Stomach (tissue), 9 donors: ENCODE data around the gene MUSK. TPM values are rescaled to one million over a fixed set of nuclear protein-coding genes. Genes with fewer than 3 reads are reported as not detected.
"Not testable (repeated sequence)": the region's sequence is repeated elsewhere in the genome, so short reads cannot be mapped to it uniquely, and the experiment has no call there.

Experiments
- DNase-seq, 2 donors: peaks; one replicate each; pipeline versions ENCODE4 v3.0.0 to v3.0.0-alpha.2; 2013 to 2019
- H3K27ac ChIP-seq, 5 donors: fragments of 200-600 bp in 4 of 5; sonication (generic) in 4 of 5; one replicate each; pipeline ENCODE4 v1.5.1; 2013 to 2019; ENCODE audit warnings: mild to moderate bottlenecking in 1 of 5, moderate library complexity in 1 of 5
- H3K27me3 ChIP-seq, 3 donors: fragments of 200-600 bp; sonication (generic); one replicate each; pipeline ENCODE4 v1.5.1; 2017 to 2019; ENCODE audit warnings: mixed run types in 1 of 3
- H3K36me3 ChIP-seq, 4 donors: fragments of 200-600 bp; sonication (generic); 1 replicate in 3 of 4; 2 replicates in 1 of 4; pipeline ENCODE4 v1.5.1; 2016 to 2019
- H3K4me1 ChIP-seq, 4 donors: fragments of 200-600 bp; sonication (generic); one replicate each; pipeline ENCODE4 v1.5.1; 2016 to 2019
- H3K4me3 ChIP-seq, 4 donors: fragments of 200-600 bp; sonication (generic) in 3 of 4; one replicate each; pipeline ENCODE4 v1.5.1; 2016 to 2019; ENCODE audit warnings: mild to moderate bottlenecking in 1 of 4
- H3K9me3 ChIP-seq, 4 donors: fragments of 200-600 bp; sonication (generic); one replicate each; pipeline ENCODE4 v1.5.1; 2016 to 2019
- EP300 ChIP-seq: sonication (generic); formaldehyde crosslinking; IDR thresholded peaks from one replicate; pipeline ENCODE4 v1.6.1; 2017; ENCODE audit warnings: antibody characterized with exemption
- POLR2A ChIP-seq, 4 donors: fragments of 450-650 bp; IDR thresholded peaks; one replicate each; pipeline ENCODE4 v1.6.1; 2016; ENCODE audit warnings: antibody characterized with exemption in 4 of 4, control low read depth in 2 of 4, mild to moderate bottlenecking in 1 of 4, moderate library complexity in 1 of 4
- POLR2AphosphoS5 ChIP-seq, 3 donors: sonication (generic); formaldehyde crosslinking; IDR thresholded peaks; one replicate each; pipeline ENCODE4 v1.6.1; 2016; ENCODE audit warnings: antibody characterized with exemption in 3 of 3
- WGBS, 5 donors: extraction: QIAGEN DNeasy Blood & Tissue Kit in 3 of 5; methylation state at CpG; one replicate each; pipeline versions ENCODE4 v1.1.5 to v1.1.7; 2013 to 2018; 5-methylcytosine and 5-hydroxymethylcytosine counted together
- intact Hi-C: fragments of 100-400 bp; cut with DNase I; formaldehyde crosslinking; loops from one replicate; pipeline ENCODE4 v1.15.1; 2023; ENCODE audit warnings: low total_unique reads
- polyA plus RNA-seq, 3 donors: library from polyadenylated mRNA; stranded (reverse); fragments of 200-250 nt; gene quantifications; one replicate each; pipeline ENCODE4 v1.2.3, GENCODE V29; 2013
- total RNA-seq, 5 donors: library from RNA; depleted of rRNA; stranded (reverse); fragments of >200 nt; gene quantifications; one replicate each; pipeline versions ENCODE4 v1.1.0 to v1.2.3, GENCODE V29; 2014 to 2016
- TF ChIP-seq, protein P1 (sequence below), 7 experiments: fragments of 450-650 bp in 4 of 7; fragments of 200-600 bp in 3 of 7; sonication (generic) in 3 of 7; IDR thresholded peaks; one replicate each; pipeline ENCODE4 v1.5.1; 2016 to 2019; ENCODE audit warnings: antibody characterized with exemption in 7 of 7, control low read depth in 2 of 7, mild to moderate bottlenecking in 1 of 7
- donor health status: healthy with polysubstance abuse.
- donor health status: Bipolar disorder and iron deficiency.
- donor health status: healthy.

Gene MUSK
- total and polyA plus RNA-seq, 8 donors, result 0.23 to 20.4 (median 3.0) TPM

DNA sequence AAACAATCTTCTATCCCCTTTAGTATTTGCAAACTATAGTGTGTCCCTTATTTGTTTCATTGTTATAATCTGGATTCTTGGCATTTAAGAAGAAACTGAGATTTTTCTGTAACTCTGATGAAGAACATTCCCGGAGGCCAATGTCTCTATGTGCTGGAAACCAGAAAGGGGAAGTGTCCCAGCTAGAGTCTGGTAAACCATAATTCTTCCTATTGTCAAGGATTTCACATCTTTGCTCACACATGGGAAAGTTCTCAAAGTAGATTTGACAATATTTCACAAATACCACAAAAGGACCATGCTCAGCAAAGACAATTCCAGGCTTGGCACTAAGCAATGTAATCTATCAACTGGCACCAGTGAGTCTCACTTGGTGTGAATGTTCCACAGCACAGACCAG is 146.8 kb downstream of the MUSK start:
- no peak overlapping the region for H3K27ac ChIP-seq
- H3K9me3 ChIP-seq, result no peaks in the 10 kb centered on the region
- H3K4me1 ChIP-seq, result no peaks in the 10 kb centered on the region
- DNase-seq, result no peak
- H3K4me3 ChIP-seq, result no peak overlapping the region
- no peaks in the 10 kb centered on the region for H3K36me3 ChIP-seq
- intact Hi-C loops, result no loop called here
- TF ChIP-seq POLR2AphosphoS5 (IDR thresholded peaks at IDR 0.05) (no peak), POLR2A (IDR thresholded peaks at IDR 0.05) (no peak), EP300 (no peak)
- TF ChIP-seq, protein P1, sequence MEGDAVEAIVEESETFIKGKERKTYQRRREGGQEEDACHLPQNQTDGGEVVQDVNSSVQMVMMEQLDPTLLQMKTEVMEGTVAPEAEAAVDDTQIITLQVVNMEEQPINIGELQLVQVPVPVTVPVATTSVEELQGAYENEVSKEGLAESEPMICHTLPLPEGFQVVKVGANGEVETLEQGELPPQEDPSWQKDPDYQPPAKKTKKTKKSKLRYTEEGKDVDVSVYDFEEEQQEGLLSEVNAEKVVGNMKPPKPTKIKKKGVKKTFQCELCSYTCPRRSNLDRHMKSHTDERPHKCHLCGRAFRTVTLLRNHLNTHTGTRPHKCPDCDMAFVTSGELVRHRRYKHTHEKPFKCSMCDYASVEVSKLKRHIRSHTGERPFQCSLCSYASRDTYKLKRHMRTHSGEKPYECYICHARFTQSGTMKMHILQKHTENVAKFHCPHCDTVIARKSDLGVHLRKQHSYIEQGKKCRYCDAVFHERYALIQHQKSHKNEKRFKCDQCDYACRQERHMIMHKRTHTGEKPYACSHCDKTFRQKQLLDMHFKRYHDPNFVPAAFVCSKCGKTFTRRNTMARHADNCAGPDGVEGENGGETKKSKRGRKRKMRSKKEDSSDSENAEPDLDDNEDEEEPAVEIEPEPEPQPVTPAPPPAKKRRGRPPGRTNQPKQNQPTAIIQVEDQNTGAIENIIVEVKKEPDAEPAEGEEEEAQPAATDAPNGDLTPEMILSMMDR (IDR thresholded peaks at IDR 0.05), result no peak
- no peaks in the 10 kb centered on the region for H3K27me3 ChIP-seq
- 78 to 92% (median 80%) methylated on average over 1 of the region's 1 CpG for WGBS, 5 donors

DNA sequence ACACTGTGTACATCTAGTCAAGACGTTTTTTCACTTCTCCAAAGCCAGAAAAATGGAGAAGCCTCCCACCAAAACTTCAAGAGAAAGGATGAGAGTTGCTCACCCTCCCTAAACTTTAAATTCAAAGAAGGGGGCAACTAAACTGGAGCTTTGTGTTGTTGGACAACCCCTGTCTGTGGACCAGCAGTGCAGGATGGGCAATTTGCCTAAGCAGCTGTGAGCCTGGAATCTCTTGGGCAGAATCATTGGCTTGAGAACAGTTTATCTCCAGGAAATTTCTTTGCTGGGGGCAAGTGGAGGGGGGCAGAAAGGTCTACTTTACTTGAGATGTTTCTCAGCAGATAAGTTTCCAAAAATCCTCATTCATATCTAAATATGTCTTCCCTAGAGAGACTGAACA is 151.8 kb downstream of the MUSK start:
- no peak for TF ChIP-seq POLR2AphosphoS5 (IDR thresholded peaks at IDR 0.05)
- TF ChIP-seq EP300, result no peak
- TF ChIP-seq, protein P1 (IDR thresholded peaks at IDR 0.05), result no peak
- no peak for TF ChIP-seq POLR2A (IDR thresholded peaks at IDR 0.05)

GRCh38 chr9:110821064-110821463 is 152.5 kb downstream of the MUSK start:
- no peak overlapping the region for H3K27ac ChIP-seq
- intact Hi-C loops, result no loop called here
- H3K9me3 ChIP-seq, result peaks cover 0 to 6% (median 0%) of the 10 kb centered on the region in 4 donors
- no peak overlapping the region for H3K4me3 ChIP-seq
- WGBS, 5 donors, result 33 to 62% (median 42%) methylated on average over 1 of the region's 1 CpG
- DNase-seq, result no peak
- no peaks in the 10 kb centered on the region for H3K36me3 ChIP-seq
- H3K27me3 ChIP-seq, result no peaks in the 10 kb centered on the region
- TF ChIP-seq, protein P1 (IDR thresholded peaks at IDR 0.05), result no peak
- TF ChIP-seq EP300, result no peak
- no peak for TF ChIP-seq POLR2AphosphoS5 (IDR thresholded peaks at IDR 0.05)
- no peak for TF ChIP-seq POLR2A (IDR thresholded peaks at IDR 0.05)
- H3K4me1 ChIP-seq, result no peaks in the 10 kb centered on the region

More for the DNA sequence above, 151.8 kb downstream of the MUSK start:
- no peak overlapping the region for H3K27ac ChIP-seq
- H3K4me1 ChIP-seq, result no peaks in the 10 kb centered on the region
- WGBS, 5 donors, result 14 to 44% (median 40%) methylated on average over 1 of the region's 1 CpG
- H3K9me3 ChIP-seq, result peaks cover 0 to 6% (median 0%) of the 10 kb centered on the region in 4 donors
- DNase-seq, result no peak
- H3K36me3 ChIP-seq, result no peaks in the 10 kb centered on the region
- intact Hi-C loops, result no loop called here
- H3K4me3 ChIP-seq, result no peak overlapping the region
- no peaks in the 10 kb centered on the region for H3K27me3 ChIP-seq

DNA sequence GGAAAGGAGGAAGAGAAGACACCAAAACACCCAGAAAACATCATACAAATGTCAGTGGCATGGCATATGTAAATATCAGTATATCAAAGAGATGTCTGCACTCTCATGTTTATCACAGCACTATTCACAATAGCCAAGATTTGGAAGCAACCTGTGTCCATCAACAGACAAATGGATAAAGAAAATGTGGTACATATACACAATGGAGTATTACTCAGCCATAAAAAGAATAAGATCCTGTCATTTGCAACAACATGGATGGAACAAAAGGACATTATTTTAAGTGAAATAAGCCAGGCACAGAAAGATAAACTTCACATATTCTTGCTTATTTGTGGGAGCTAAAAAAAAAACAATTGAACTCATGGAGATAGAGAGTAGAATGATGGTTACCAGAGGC is 156.5 kb downstream of the MUSK start:
- H3K4me3 ChIP-seq, intact Hi-C loops, H3K27me3 ChIP-seq, H3K4me1 ChIP-seq, DNase-seq, H3K9me3 ChIP-seq, H3K27ac ChIP-seq, H3K36me3 ChIP-seq: not testable (repeated sequence)

DNA sequence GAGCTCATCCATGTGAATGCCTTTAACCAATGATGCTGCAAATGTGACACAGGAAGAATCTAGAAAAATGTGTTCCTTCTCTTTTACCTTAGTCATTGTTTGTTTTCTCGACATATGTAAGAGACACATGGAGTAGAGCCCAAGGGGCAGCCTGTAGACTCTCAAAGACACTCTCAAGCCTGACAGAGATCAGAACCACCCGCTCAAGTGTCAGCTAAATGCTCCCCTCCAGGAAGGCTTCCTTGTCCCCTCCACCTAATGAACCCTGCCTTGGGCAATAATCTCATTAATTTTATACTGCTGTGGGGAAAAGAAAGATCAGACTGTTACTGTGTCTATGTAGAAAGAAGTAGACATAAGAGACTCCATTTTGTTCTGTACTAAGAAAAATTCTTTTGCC is 157.4 kb downstream of the MUSK start:
- no peaks in the 10 kb centered on the region for H3K4me1 ChIP-seq
- H3K4me3 ChIP-seq, result no peak overlapping the region
- no peaks in the 10 kb centered on the region for H3K27me3 ChIP-seq
- intact Hi-C loops, result no loop called here
- no peak overlapping the region for H3K27ac ChIP-seq
- H3K9me3 ChIP-seq, result peaks cover 0 to 6% (median 0%) of the 10 kb centered on the region in 4 donors
- TF ChIP-seq, protein P1 (IDR thresholded peaks at IDR 0.05), result no peak
- no peak for TF ChIP-seq EP300
- TF ChIP-seq POLR2AphosphoS5 (IDR thresholded peaks at IDR 0.05), result no peak
- no peak for TF ChIP-seq POLR2A (IDR thresholded peaks at IDR 0.05)
- H3K36me3 ChIP-seq, result no peaks in the 10 kb centered on the region
- 82 to 89% (median 87%) methylated on average over 2 of the region's 2 CpGs for WGBS, 5 donors
- DNase-seq, result no peak

DNA sequence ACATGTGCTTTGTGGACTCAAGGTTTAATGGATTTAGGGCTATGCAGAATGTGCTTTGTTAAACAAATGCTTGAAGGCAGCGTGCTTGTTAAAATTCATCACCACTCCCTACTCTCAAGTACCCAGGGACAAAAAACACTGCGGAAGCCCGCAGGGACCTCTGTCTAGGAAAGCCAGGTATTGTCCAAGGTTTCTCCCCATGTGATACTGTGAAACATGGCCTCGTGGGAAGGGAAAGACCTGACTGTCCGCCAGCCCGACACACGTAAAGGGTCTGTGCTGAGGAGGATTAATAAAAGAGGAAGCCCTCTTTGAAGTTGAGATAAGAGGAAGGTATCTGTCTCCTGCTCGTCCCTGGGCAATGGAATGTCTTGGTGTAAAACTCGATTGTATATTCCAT is 157.8 kb downstream of the MUSK start:
- H3K4me1 ChIP-seq, H3K9me3 ChIP-seq, H3K27me3 ChIP-seq, H3K27ac ChIP-seq, DNase-seq, intact Hi-C loops, H3K4me3 ChIP-seq, H3K36me3 ChIP-seq: not testable (repeated sequence)
- WGBS, 5 donors, result 66 to 80% (median 75%) methylated on average over 9 of the region's 9 CpGs
